Neural cell (in vitro differentiated cells): ENCODE results near the gene MAP7D1. TPM values are rescaled to one million over a fixed set of nuclear protein-coding genes. Genes with fewer than 3 reads are reported as not detected.

ENCODE experiments used
- H2AFZ ChIP-seq: fragments of 200-600, 300-800 bp; sonication (generic), shearing (Covaris generic); 2 replicates; pipeline ENCODE4 v1.6.0; 2014; ENCODE audit warnings: low read depth, mild to moderate bottlenecking, antibody characterized with exemption, low read length, moderate library complexity
- H3F3A ChIP-seq: fragments of 200-600 bp; shearing (Covaris generic); 2 replicates; pipeline ENCODE4 v1.6.1; 2016; ENCODE audit warnings: mild to moderate bottlenecking, moderate library complexity, mixed read lengths, antibody characterized with exemption, low read length; ENCODE audit not compliant: insufficient read depth, poor library complexity, severe bottlenecking
- H3K27ac ChIP-seq: fragments of 200-600, 300-800 bp; sonication (generic), shearing (Covaris generic); 2 replicates; pipeline ENCODE4 v1.5.1; 2014; ENCODE audit warnings: mild to moderate bottlenecking, low read length, moderate library complexity
- H3K27me3 ChIP-seq: fragments of 300-800, 200-600 bp; sonication (generic), shearing (Covaris generic); 2 replicates; pipeline ENCODE4 v1.6.0; 2014; ENCODE audit warnings: mild to moderate bottlenecking, low read depth, low read length, moderate library complexity; ENCODE audit not compliant: insufficient read depth
- H3K36me3 ChIP-seq: fragments of 300-800, 200-600 bp; sonication (generic), shearing (Covaris generic); 2 replicates; pipeline ENCODE4 v1.5.1; 2014; ENCODE audit warnings: mild to moderate bottlenecking, antibody characterized with exemption, low read length, moderate library complexity; ENCODE audit not compliant: insufficient read depth
- H3K4me2 ChIP-seq: fragments of 300-800, 200-600 bp; sonication (generic), shearing (Covaris generic); 2 replicates; pipeline ENCODE4 v1.6.0; 2014; ENCODE audit warnings: mild to moderate bottlenecking, low read length
- H3K4me3 ChIP-seq: fragments of 300-800, 200-600 bp; sonication (generic), shearing (Covaris generic); 2 replicates; pipeline ENCODE4 v1.5.1; 2014; ENCODE audit warnings: mild to moderate bottlenecking, low read length, moderate library complexity
- H3K79me2 ChIP-seq: fragments of 200-600 bp; shearing (Covaris generic); replicated peaks from 2 replicates; pipeline ENCODE4 v1.6.0; 2014; ENCODE audit warnings: mild to moderate bottlenecking, low read length, moderate library complexity; ENCODE audit not compliant: insufficient read depth
- H3K9ac ChIP-seq: fragments of 300-800, 200-600 bp; sonication (generic), shearing (Covaris generic); 2 replicates; pipeline ENCODE4 v1.6.1; 2016; ENCODE audit warnings: mild to moderate bottlenecking, low read length, mixed read lengths
- H3K9me2 ChIP-seq: fragments of 200-600 bp; shearing (Covaris generic); 2 replicates; pipeline ENCODE4 v1.6.1; 2016; ENCODE audit warnings: mild to moderate bottlenecking, low read length, mixed read lengths; ENCODE audit not compliant: insufficient read depth
- H3K9me3 ChIP-seq: fragments of 200-600, 300-800 bp; sonication (generic), shearing (Covaris generic); 2 replicates; pipeline ENCODE4 v1.6.1; 2016; ENCODE audit warnings: mild to moderate bottlenecking, mixed run types, low read length, moderate library complexity, mixed read lengths
- H4K20me1 ChIP-seq: fragments of 200-600 bp; shearing (Covaris generic); 2 replicates; pipeline ENCODE4 v1.6.1; 2016; ENCODE audit warnings: mild to moderate bottlenecking, mixed run types; ENCODE audit not compliant: insufficient read depth
- CTCF ChIP-seq: fragments of 450-650 bp; IDR thresholded peaks from 2 replicates; pipeline ENCODE4 v1.5.1; 2014; ENCODE audit warnings: antibody characterized with exemption, mild to moderate bottlenecking, moderate library complexity; ENCODE audit not compliant: poor library complexity, severe bottlenecking
- EP300 ChIP-seq: fragments of 450-650 bp; conservative IDR thresholded peaks from 2 replicates; pipeline ENCODE4 v1.6.1; 2014; ENCODE audit warnings: antibody characterized with exemption, mild to moderate bottlenecking, moderate library complexity; ENCODE audit not compliant: poor library complexity, severe bottlenecking
- EZH2 ChIP-seq: fragments of 200-600, 300-800 bp; shearing (Covaris generic), sonication (generic); IDR thresholded peaks from 2 replicates; pipeline ENCODE4 v1.6.1; 2014; ENCODE audit warnings: antibody characterized with exemption, low read length, borderline replicate concordance, mild to moderate bottlenecking; ENCODE audit not compliant: insufficient read depth, poor library complexity, severe bottlenecking
- MXI1 ChIP-seq: fragments of 450-650 bp; conservative IDR thresholded peaks from 2 replicates; pipeline ENCODE4 v1.6.1; 2014; ENCODE audit warnings: antibody characterized with exemption, mild to moderate bottlenecking; ENCODE audit not compliant: poor library complexity, severe bottlenecking
- POLR2AphosphoS5 ChIP-seq: IDR thresholded peaks from 2 replicates; pipeline ENCODE4 v1.6.1; 2012
- RAD21 ChIP-seq: fragments of 450-650 bp; conservative IDR thresholded peaks from 2 replicates; pipeline ENCODE4 v1.6.1; 2014; ENCODE audit warnings: antibody characterized with exemption, mild to moderate bottlenecking, moderate library complexity
- REST ChIP-seq: IDR thresholded peaks from 2 replicates; pipeline ENCODE4 v1.6.1; 2012; ENCODE audit warnings: borderline replicate concordance
- SMC3 ChIP-seq: fragments of 450-650 bp; conservative IDR thresholded peaks from 2 replicates; pipeline ENCODE4 v1.6.1; 2014; ENCODE audit warnings: antibody characterized with exemption, mild to moderate bottlenecking, moderate library complexity; ENCODE audit not compliant: poor library complexity
- TAF1 ChIP-seq: IDR thresholded peaks from 2 replicates; pipeline ENCODE4 v1.6.1; 2012; ENCODE audit warnings: low read depth
- polyA plus RNA-seq: library from polyadenylated mRNA; depleted of rRNA; stranded (reverse); fragments of >200 nt; gene quantifications from 2 replicates; pipeline ENCODE4 v1.2.3, GENCODE V29; 2014

Gene MAP7D1
- polyA plus RNA-seq, 1 donor from 2014 or later: 142 TPM

- H3K4me2 ChIP-seq: no peak overlapping the region
Measured at GRCh38 chr1:36211841-36212240, 55.9 kb downstream of the MAP7D1 start.

GRCh38 chr1:36212782-36213181 lies 56.8 kb downstream of the MAP7D1 start:
- no peak overlapping the region for H3K27ac ChIP-seq
- H3K4me2 ChIP-seq: no peak overlapping the region
- H3K4me3 ChIP-seq: no peak overlapping the region
- H3K9ac ChIP-seq: no peak overlapping the region
- no peaks in the 10 kb centered on the region for H3K27me3 ChIP-seq
- H3F3A ChIP-seq: no peaks in the 10 kb centered on the region
- H3K9me2 ChIP-seq: no peaks in the 10 kb centered on the region
- no peaks in the 10 kb centered on the region for H3K36me3 ChIP-seq
- H3K79me2 ChIP-seq: no peaks in the 10 kb centered on the region
- no peaks in the 10 kb centered on the region for H3K9me3 ChIP-seq
- no peaks in the 10 kb centered on the region for H4K20me1 ChIP-seq
- H2AFZ ChIP-seq: no peak overlapping the region
- no peak for TF ChIP-seq SMC3
- no peak for TF ChIP-seq RAD21
- TF ChIP-seq CTCF: no peak
- TF ChIP-seq REST: no peak
- no peak for TF ChIP-seq TAF1
- TF ChIP-seq EP300: no peak
- no peak for TF ChIP-seq MXI1

More at GRCh38 chr1:36211841-36212240, 55.9 kb downstream of the MAP7D1 start:
- H3K36me3 ChIP-seq: no peaks in the 10 kb centered on the region
- H3K27me3 ChIP-seq: no peaks in the 10 kb centered on the region
- H3K9ac ChIP-seq: no peak overlapping the region
- no peak for TF ChIP-seq EP300
- TF ChIP-seq SMC3: no peak
- TF ChIP-seq EZH2: no peak
- TF ChIP-seq REST: no peak
- no peak for TF ChIP-seq TAF1
- TF ChIP-seq RAD21: no peak
- TF ChIP-seq POLR2AphosphoS5: no peak
- TF ChIP-seq MXI1: no peak
- TF ChIP-seq CTCF: no peak
- no peaks in the 10 kb centered on the region for H3K79me2 ChIP-seq
- no peak overlapping the region for H2AFZ ChIP-seq
- H3F3A ChIP-seq: no peaks in the 10 kb centered on the region
- H3K9me3 ChIP-seq: no peaks in the 10 kb centered on the region
- no peaks in the 10 kb centered on the region for H4K20me1 ChIP-seq
- H3K27ac ChIP-seq: no peak overlapping the region
- no peak overlapping the region for H3K4me3 ChIP-seq
- H3K9me2 ChIP-seq: no peaks in the 10 kb centered on the region
